Measurements from ENCODE around the gene MAP3K1. TPM values are rescaled to one million over a fixed set of nuclear protein-coding genes. Genes with fewer than 3 reads are reported as not detected.

The MAP3K1 gene
- total RNA-seq, 1 experiment from 2014 or later, result 7.9 TPM

DNA sequence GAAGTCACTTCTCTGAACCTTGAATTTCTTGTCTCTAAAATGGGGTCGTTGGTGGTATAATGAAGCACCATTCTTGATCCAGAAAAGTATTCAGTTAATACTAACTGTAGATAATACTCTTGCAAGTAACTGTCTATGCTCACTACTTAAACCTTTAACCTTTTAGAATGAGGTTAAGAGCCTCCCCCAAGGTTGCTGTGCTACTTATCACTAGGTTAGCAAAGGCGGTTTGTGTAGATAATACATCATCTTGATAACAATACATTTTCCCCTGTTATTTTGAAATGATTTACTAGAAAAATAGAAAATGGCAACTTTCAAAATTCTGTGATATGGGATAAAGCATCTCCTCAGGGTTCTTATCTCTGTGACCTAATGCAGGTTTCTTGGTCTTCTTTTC is 12.6 kb downstream of the MAP3K1 start:
- Mint-ChIP-seq H3K4me1 (ENCODE audit: insufficient read depth, unreplicated experiment) (peaks cover 32% of the 10 kb centered on the region), H3K27ac (ENCODE audit: low read depth, unreplicated experiment) (no peak overlapping the region), H3K4me3 (ENCODE audit: unreplicated experiment) (no peak overlapping the region), H3K27me3 (ENCODE audit: insufficient read depth, unreplicated experiment) (no peaks in the 10 kb centered on the region), H3K9me3 (ENCODE audit: unreplicated experiment) (no peaks in the 10 kb centered on the region), H3K36me3 (ENCODE audit: insufficient read depth, unreplicated experiment) (peaks cover 6% of the 10 kb centered on the region)
- POLR2A ChIA-PET, result interaction anchor here (0.7 to 2.2 kb wide), 5 partner anchors 9 to 82 kb away, joined by 3 to 8 read pairs (median 3); partner anchors contain the start of gene MAP3K1
- DNase-seq (ENCODE audit: unreplicated experiment), result no peak
- TF ChIP-seq, protein P1, sequence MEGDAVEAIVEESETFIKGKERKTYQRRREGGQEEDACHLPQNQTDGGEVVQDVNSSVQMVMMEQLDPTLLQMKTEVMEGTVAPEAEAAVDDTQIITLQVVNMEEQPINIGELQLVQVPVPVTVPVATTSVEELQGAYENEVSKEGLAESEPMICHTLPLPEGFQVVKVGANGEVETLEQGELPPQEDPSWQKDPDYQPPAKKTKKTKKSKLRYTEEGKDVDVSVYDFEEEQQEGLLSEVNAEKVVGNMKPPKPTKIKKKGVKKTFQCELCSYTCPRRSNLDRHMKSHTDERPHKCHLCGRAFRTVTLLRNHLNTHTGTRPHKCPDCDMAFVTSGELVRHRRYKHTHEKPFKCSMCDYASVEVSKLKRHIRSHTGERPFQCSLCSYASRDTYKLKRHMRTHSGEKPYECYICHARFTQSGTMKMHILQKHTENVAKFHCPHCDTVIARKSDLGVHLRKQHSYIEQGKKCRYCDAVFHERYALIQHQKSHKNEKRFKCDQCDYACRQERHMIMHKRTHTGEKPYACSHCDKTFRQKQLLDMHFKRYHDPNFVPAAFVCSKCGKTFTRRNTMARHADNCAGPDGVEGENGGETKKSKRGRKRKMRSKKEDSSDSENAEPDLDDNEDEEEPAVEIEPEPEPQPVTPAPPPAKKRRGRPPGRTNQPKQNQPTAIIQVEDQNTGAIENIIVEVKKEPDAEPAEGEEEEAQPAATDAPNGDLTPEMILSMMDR (IDR thresholded peaks at IDR 0.05; ENCODE audit: unreplicated experiment), result no peak
- intact Hi-C loops (cut with micrococcal nuclease), result no loop called here
- CTCF ChIA-PET, result interaction anchor here (1.2 to 5.7 kb wide), 5 partner anchors 8 to 557 kb away, joined by 3 to 34 read pairs (median 9); no protein-coding TSS in a partner anchor
- BruUV-seq (replicated peaks), result no TSS peak

DNA sequence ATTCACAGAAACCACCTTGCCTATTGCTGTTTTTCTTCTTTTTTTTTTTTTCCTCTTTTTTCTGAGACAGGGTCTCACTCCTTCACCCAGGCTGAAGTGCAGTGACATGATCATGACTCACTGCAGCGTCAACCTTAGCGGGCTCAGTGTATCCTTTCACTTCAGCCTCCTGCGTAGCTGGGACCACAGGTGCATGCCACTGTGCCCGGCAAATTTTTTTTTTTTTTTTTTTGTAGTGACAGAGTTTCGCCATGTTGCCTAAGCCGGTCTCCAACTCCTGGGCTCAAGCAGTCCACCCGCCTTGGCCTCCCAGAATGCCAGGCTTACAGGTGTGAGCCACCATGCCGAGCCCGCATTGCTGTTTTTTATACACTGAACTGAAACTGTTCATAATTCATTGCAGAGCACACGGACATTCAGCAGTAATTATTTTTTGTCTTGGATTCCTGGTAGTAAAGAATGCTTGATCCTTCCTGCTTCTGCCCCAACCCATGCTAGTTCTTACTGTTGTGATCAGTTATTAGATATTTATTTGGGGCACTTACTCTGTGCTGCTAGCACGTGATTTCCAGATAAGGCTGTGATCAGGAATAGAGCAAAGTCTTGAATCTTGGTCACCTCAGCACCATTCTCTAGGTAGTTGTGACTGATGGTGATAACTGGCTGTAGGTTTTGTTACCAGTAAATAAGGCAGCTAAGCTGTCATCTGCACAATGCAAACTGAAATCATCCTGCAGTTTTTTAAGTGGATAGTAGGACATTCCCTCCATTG is 14.0 kb downstream of the MAP3K1 start:
- POLR2A ChIA-PET, result interaction anchor here (0.7 to 2.2 kb wide), 5 partner anchors 9 to 379 kb away, joined by 3 to 8 read pairs (median 5); partner anchors contain the start of gene MAP3K1
- intact Hi-C loops (cut with micrococcal nuclease), result no loop called here
- BruUV-seq (replicated peaks), result no TSS peak
- Mint-ChIP-seq H3K27ac (ENCODE audit: low read depth, unreplicated experiment) (no peak overlapping the region), H3K4me3 (ENCODE audit: unreplicated experiment) (peak overlapping the region; percentile 32), H3K4me1 (ENCODE audit: insufficient read depth, unreplicated experiment) (peaks cover 29% of the 10 kb centered on the region), H3K36me3 (ENCODE audit: insufficient read depth, unreplicated experiment) (peaks cover 6% of the 10 kb centered on the region), H3K9me3 (ENCODE audit: unreplicated experiment) (no peaks in the 10 kb centered on the region), H3K27me3 (ENCODE audit: insufficient read depth, unreplicated experiment) (no peaks in the 10 kb centered on the region)
- peak; percentile 68 for DNase-seq (ENCODE audit: unreplicated experiment)
- TF ChIP-seq, protein P1 (IDR thresholded peaks at IDR 0.05; ENCODE audit: unreplicated experiment), result no peak
- CTCF ChIA-PET, result interaction anchor here (1.6 to 5.7 kb wide), 3 partner anchors 9 to 559 kb away, joined by 9 to 34 read pairs (median 31); no protein-coding TSS in a partner anchor

GRCh38 chr5:56831773-56832172 is 16.4 kb downstream of the MAP3K1 start:
- intact Hi-C loops (cut with micrococcal nuclease), result no loop called here
- POLR2A ChIA-PET, result no interaction called here
- BruUV-seq (replicated peaks), result no TSS peak
- H3K4me1 Mint-ChIP-seq (ENCODE audit: insufficient read depth, unreplicated experiment), result peaks cover 33% of the 10 kb centered on the region
- peaks cover 2% of the 10 kb centered on the region for H3K36me3 Mint-ChIP-seq (ENCODE audit: insufficient read depth, unreplicated experiment)
- H3K27ac Mint-ChIP-seq (ENCODE audit: low read depth, unreplicated experiment), result no peak overlapping the region
- no peaks in the 10 kb centered on the region for H3K9me3 Mint-ChIP-seq (ENCODE audit: unreplicated experiment)
- DNase-seq (ENCODE audit: unreplicated experiment), result no peak
- CTCF ChIA-PET, result interaction anchor here (13.8 kb wide), 1 partner anchor 563 kb away, joined by 422 read pairs; no protein-coding TSS in a partner anchor
- H3K27me3 Mint-ChIP-seq (ENCODE audit: insufficient read depth, unreplicated experiment), result no peaks in the 10 kb centered on the region
- no peak overlapping the region for H3K4me3 Mint-ChIP-seq (ENCODE audit: unreplicated experiment)
- TF ChIP-seq, protein P1 (IDR thresholded peaks at IDR 0.05; ENCODE audit: unreplicated experiment), result no peak

GRCh38 chr5:56833325-56833724 is 18.0 kb downstream of the MAP3K1 start:
- Mint-ChIP-seq H3K27ac (ENCODE audit: low read depth, unreplicated experiment) (no peak overlapping the region), H3K27me3 (ENCODE audit: insufficient read depth, unreplicated experiment) (no peaks in the 10 kb centered on the region), H3K9me3 (ENCODE audit: unreplicated experiment) (no peaks in the 10 kb centered on the region), H3K36me3 (ENCODE audit: insufficient read depth, unreplicated experiment) (no peaks in the 10 kb centered on the region), H3K4me1 (ENCODE audit: insufficient read depth, unreplicated experiment) (peaks cover 44% of the 10 kb centered on the region), H3K4me3 (ENCODE audit: unreplicated experiment) (no peak overlapping the region)
- ChIA-PET CTCF (interaction anchor here (0.6 to 13.8 kb wide), 3 partner anchors 68 to 564 kb away, joined by 3 to 422 read pairs (median 3); no protein-coding TSS in a partner anchor), POLR2A (no interaction called here)
- DNase-seq (ENCODE audit: unreplicated experiment), result no peak
- intact Hi-C loops (cut with micrococcal nuclease), result no loop called here
- TF ChIP-seq, protein P1 (IDR thresholded peaks at IDR 0.05; ENCODE audit: unreplicated experiment), result no peak
- BruUV-seq (replicated peaks), result no TSS peak
